Uterus (tissue), 2 donors: ENCODE results near the gene NWD2.

Experiments used
- CTCF ChIP-seq, 4 experiments: fragments of 200-600 bp in 2 of 4; fragments of 450-650 bp in 2 of 4; sonication (generic) in 2 of 4; IDR thresholded peaks; one replicate each; pipeline ENCODE4 v1.5.1; 2016 to 2019; ENCODE audit warnings: antibody characterized with exemption in 4 of 4, mild to moderate bottlenecking in 2 of 4, moderate library complexity in 1 of 4
- POLR2A ChIP-seq, 2 donors: fragments of 450-650 bp; IDR thresholded peaks; one replicate each; pipeline ENCODE4 v1.6.1; 2016; ENCODE audit warnings: antibody characterized with exemption in 2 of 2, mild to moderate bottlenecking in 1 of 2, moderate library complexity in 1 of 2

GRCh38 chr4:37236165-37236564 is 8.4 kb upstream of the NWD2 start:
- TF ChIP-seq CTCF (IDR thresholded peaks at IDR 0.05) (no peak), POLR2A (IDR thresholded peaks at IDR 0.05) (no peak)
